Stimulated activated CD8-positive, alpha-beta memory T cell treated with anti-CD3 and anti-CD28 coated beads, Interleukin-4, amount 100 ng/mL, for 24 hours (primary cell): Measurements from ENCODE around the gene POGZ.
A peak's percentile ranks its signal among the peaks of the same experiment; 100 is the strongest.
"Not testable (repeated sequence)": the region's sequence is repeated elsewhere in the genome, so short reads cannot be mapped to it uniquely, and the experiment has no call there.

ENCODE experiments used
- DNase-seq: peaks from one replicate; pipeline ENCODE4 v3.0.0-alpha.2; 2020; ENCODE audit warnings: low read depth

The POGZ gene

DNA sequence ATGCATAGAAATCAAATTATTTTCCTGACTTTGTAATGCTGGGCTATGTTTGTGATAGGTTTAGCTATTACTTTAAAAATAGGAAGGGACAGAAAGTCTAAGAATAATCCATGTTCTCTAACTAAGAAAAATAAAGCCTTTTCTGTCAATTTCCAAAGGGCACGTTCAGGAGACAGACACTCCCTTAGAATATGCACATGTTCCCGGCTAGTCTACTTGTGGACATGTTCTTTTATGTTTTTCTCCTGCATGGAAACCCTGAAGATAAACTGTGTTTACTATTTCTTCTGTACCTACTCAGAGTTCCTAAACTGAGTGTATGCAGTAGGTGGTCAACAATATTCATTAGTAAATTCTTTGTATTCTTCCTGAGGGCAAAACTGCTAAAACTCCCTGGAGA, 47.4 kb downstream of the POGZ start:
- no peak for DNase-seq

DNA sequence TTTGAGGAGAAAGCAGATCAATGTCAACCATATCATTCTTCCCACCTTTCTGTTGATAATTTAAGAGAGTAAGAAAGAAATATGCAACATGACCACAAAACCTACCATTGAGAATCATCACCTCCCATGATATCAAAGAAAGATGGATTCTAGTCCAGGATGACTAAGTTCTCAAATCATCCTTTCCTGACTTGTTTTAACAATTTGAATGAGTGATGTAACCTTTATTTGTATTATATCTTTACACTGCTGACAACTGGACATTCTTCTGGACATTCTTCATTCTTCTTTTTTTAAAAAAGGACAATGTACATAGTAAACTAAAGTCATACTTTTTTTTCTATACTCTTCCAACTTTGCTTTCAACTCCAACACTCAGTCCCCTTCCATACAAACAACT, 50.4 kb downstream of the POGZ start:
- no peak for DNase-seq

DNA sequence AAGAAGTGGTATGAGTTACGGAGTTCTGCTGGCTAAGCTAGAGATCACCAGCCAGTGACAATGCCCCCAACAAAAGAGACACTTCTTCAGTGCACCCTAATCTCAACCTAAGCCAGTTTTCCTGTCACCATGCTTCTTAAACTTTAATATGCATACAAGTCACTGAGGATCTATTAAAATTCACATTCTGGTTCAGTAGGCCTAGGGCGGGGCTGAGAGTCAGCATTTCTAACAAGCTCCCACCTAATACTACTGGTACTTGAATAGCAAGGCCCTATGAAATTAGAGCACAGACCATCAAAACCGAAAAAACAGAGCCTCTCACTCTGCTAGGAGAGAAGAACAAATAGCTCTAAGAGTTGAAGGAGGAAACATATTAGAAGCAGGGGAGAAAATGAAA, 52.0 kb downstream of the POGZ start:
- no peak for DNase-seq

DNA sequence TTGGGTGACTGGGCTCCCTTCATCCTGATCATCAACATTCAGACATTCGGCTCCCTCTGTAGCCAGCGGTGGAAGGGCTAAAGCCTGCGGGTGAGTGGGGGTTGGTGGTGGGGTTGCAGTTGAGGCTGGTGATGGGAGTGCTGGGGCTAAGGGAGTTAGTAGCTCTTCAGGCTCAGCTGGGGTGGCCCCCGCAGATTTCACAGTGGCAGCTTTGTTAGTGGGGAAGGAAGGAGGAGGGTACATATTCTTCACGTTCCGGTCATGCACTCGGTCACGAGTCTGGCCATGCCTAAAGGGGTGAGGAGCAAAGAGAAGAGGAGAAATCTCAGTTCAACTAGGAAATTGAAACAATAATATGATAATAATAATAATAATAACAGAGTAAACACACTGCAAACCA, 53.1 kb downstream of the POGZ start:
- DNase-seq = no peak

DNA sequence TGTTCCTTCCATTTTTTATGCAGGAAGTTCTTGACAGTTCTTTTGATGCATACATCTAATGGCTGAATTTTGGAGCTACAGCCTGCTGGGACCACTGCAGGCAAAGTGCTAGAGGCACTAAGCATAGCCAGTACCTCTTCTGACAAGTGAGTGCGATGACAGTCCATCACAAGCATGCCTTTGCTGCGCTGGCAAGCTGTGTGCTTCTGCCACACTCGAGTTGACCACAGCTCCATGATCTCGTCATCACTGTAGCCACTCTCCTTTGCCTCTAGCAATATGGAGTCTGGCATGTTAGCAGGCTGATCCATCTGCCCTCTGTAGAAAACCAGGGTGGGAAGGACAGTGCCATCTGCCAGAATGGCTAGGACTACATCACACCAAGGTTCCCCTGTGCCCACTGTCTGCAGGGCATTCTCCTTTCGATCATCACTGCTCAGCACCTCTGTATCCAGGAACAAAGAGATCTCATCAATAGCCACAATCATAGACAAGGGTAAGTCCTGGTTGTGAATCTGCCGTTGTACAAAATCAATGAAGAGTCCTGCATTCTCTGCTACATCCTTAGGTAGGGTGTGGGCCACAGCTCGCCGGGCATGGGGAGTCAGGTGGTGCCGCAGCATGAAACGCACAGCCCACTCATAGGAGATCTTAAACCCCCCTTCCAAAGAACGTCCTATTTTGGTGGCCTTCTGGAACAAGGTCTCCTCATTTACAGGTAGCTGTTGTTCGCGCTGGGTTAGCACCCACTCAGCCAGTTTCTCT, 53.9 kb downstream of the POGZ start:
- DNase-seq = no peak

DNA sequence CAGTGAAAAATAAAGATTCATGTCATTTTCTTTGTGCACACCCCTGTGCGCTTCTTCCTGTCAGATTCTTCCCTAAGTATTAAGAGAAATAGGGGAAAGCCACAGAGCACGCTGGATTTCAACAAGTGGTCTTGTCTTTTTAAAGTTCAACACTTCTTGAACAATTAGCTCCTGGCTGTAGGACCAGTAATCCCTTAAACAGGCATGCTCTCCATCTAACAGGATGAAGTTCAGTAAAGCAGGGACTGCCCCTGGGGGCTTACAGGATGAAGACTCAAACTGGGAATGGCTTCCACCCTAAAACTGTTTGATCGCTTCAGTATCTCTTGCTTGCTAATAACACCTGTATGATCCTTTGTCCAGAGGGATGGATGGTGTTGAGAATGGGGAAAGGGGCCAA, 55.7 kb downstream of the POGZ start:
- DNase-seq = no peak

DNA sequence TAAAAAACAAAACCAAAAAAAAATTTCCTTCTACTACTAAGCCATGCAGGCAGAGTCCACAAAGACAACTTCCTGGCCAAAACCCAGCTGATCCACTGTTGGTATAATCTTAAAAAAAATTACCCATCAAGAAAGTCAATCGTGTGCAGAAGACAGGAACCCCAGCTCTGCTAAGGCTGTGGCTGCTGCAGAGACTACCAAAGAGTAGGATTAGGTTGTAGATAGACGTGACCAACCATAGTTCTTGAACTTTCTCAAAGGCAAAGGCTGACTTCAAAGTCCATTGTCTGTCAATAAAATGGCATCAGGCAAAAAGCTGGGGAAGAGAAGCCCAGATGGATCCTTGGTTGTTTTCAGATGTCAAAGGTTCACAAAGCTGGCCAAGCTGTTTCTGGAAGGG, 56.5 kb downstream of the POGZ start:
- DNase-seq = no peak

DNA sequence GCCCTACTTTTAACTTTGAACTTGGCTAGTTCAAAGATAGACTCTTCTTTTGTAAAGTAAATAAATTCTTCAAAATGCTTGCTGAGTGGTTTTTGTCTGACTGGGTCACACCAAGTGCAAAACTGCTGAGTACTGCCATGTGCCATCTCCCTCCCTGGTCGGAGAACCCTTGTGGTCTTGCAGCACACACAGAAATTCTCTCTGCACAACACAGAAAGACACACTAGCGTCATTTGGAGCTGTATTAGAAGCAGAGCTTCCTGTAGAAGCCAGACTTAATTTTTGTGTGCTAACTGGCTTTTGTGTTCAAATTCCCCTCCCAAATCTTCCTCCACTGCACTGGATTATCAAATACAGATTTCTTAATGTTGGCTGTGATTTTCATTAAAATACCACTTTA, 57.4 kb downstream of the POGZ start:
- no peak for DNase-seq

DNA sequence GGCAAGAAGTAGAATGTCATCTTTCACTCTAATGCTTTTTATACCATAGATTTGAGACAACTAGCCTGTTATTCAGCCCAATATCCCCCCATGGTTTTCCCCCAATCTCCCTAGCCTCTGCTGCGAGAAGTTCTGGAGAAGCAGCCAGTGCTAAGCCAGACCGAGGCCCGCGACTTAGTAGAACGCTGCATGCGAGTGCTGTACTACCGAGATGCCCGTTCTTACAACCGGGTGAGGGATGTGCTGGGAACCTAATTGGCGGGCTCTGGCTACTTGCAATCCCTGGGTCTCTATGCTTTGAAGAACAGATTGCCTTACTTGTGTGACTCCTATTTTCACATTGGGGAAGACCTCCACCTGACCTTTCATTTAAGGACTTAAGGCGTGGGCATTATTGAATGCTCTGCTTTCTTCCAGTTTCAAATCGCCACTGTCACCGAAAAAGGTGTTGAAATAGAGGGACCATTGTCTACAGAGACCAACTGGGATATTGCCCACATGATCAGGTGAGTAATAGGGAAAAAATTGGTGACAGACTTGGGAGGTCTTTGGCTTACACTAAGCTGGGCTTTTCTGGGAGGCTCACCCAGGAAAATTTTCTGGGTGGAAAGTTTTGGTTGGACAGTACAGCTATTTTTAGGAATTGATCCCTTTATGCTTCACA, 58.0 kb downstream of the POGZ start:
- DNase-seq = no peak

DNA sequence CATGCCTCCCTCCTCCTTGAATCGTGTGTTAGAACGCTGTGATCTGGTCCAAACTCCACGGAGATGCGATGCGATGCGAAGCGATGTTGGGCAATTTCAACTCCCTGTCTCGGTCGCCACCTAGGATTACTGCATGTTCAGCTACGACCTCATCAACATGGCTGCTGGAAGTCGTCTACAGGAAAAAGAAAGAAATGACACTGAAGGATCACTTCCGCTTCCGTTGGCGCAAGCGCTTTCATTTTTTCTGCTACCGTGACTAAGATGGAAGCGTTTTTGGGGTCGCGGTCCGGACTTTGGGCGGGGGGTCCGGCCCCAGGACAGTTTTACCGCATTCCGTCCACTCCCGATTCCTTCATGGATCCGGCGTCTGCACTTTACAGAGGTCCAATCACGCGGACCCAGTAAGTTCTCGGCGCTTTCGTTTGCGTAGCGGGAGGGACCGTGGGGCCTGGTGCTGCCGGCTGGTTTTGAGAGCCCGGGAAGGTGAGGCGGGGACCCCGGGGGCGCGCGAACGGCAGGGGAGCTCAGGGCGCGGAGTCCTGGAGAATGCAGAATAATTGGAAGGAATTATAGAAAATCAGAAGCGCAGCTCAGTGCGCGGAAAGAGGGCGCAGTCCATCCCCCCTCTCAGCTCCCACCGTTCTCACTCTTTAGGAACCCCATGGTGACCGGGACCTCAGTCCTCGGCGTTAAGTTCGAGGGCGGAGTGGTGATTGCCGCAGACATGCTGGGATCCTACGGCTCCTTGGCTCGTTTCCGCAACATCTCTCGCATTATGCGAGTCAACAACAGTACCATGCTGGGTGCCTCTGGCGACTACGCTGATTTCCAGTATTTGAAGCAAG, 59.7 kb downstream of the POGZ start, which contains the start of gene PSMB4:
Gene PSMB4, plus strand, starts transcription at position 250 of the 848 bp plus-strand sequence. Its CDS starts 15 bp downstream, at position 265.
- DNase-seq = peak; percentile 58

DNA sequence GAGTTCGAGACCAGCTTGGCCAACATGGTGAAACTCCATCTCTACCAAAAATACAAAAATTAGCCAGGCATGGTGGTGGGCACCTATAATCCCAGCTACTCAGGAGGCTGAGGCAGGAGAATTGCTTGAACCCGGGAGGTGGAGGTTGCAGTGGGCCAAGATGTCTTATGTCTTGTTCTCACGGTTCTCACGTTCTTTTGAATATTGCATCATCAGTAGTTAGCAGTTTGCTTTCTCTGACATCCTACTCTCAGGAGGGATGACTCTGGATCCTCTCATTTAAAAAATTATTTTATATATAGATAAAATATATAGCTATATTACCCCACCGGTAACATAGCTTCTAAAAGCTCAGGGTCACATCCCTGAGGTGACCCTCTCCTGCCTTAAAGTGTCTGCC, 63.0 kb downstream of the POGZ start:
- DNase-seq = not testable (repeated sequence)

DNA sequence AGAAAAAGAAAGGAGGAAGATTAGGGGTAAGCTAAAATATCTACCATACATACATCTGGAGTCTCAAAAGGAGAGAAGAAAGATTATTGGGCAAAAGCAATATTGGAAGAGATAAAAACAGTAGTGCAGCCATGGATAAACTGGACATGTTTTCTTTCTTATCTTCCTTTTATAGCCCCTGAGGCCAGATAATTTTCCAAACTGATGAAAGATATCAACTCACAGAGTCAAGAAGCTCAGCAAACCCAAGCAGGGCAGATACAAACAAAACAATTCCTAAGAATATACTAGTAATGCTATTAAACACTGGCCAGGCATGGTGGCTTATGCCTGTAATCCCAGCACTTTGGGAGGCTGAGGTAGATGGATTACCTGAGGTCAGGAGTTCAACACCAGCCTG, 65.7 kb downstream of the POGZ start:
- no peak for DNase-seq

DNA sequence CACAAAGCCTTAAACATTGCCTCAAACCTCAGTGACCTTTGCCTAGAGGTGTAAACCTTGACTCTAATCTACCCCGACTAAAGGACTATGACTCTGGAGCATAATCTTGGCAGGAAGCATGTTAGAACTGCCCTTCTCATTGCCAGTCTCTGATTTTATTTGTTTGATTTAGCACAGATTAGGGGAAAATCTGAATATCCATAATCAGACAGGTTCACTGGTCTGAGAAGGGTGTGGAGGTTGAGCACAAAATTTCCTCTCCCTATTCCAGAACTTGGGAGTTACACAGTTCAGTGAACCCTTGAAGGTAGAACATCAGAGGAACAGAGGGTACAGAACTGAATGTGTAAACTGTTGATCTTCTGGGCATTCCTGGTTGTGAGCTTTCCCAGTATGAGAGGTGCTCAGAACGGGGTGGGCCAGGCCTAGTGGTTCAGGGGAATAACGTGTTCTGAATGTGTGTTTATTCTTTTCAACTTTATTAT, 68.2 kb downstream of the POGZ start:
- DNase-seq = no peak

DNA sequence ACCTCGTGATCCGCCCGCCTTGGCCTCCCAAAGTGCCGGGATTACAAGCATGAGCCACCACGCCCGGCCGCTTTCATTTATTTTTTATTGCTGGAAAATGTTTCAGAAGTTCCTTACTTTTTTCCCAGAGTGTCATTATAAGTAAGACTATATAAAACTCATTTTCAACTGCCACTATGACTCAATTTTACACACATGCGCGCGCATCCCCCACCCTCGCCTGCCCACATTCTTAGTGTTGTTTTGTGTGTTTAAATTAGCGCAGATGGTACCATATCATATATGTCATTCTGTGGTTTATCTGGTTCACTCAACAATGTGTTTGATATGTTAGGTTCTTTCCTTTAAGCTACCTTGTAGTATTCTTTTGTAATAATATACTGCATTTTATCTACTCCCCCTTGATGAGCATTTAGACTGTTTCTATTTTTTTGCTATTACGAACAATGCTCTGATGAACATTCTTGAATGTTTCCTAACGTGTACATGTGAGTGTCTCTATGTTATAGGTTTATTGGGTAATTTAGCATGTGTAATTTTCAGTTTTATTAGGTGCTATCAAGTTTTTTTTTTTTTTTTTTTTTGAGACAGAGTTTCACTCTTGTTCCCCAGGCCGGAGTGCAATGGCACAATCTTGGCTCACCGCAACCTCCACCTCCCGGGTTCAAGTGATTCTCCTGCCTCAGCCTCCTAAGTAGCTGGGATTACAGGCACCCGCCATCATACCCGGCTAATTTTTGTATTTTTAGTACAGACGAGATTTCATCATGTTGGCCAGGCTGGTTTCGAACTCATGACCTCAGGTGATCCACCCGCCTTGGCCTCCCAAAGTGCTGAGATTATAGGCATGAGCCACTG, 68.8 kb downstream of the POGZ start:
- DNase-seq = not testable (repeated sequence)

DNA sequence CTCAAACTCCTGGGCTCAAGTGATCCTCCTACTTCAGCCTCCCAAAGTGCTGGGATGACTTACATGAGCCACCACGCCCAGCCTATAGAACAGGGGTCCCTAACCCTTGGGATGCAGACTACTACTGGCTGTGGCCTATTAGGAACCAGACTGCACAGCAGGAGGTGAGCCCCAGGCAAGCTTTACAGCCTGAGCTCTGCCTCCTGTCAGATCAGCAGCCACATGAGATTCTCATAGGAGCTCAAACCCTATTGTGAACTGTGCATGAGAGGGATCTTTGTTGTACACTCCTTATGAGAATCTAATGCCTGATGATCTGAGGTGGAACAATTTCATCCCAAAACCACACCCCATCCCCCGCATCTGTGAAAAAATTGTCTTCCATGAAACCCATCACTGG, 73.3 kb downstream of the POGZ start:
- no peak for DNase-seq

DNA sequence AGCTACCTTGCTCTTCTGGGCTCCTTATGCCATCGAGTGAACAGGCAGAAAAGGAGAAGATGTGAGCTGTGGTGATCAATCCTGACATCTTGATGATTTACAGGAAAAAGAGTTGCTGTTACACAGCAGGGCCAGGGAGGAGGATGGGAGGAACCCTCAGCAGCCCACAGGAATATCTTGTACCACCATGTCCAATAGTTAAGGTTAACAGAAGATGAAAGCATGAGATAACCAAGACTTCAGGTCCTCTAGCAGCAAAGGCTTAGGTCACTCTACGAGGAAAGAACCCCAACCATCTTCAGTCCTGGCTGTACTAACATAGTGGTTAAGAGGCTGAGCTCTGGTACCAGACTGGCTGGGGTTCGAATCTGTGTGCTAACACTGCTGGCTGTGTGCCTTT, 74.7 kb downstream of the POGZ start:
- DNase-seq = no peak

DNA sequence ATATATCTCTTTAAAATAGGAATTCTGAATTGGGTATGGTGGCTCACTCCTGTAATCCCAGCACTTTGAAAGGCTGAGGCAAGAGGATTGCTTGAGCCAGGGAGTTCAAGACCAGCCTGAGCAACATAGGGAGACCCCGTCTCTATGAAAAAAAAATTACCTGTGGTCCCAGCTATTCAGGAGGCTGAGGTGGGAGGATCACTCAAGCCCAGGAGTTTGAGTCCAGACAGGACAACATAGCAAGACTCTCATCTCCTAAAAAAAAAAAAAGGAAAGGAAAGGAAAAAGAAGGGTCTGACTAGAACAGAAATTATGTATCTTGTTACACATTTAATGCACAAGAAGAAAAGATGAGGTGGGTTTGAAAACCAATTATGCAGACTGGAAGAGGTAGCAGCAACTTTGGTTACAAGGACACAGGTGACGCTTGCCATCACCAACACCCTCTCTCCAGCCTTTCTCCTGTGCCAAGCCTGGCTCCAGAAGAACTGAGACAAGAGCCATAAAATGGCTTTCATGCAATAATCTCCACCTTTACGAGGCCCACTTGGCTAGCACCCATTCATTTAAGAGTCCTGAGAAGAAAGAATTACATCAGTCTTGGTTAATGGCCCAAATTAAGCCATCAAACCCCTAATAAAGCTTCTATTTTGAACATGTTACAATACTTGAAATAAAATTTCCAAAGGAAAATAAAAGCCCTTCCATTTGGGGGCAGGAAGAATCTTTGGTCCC, 82.0 kb downstream of the POGZ start:
- no peak for DNase-seq

DNA sequence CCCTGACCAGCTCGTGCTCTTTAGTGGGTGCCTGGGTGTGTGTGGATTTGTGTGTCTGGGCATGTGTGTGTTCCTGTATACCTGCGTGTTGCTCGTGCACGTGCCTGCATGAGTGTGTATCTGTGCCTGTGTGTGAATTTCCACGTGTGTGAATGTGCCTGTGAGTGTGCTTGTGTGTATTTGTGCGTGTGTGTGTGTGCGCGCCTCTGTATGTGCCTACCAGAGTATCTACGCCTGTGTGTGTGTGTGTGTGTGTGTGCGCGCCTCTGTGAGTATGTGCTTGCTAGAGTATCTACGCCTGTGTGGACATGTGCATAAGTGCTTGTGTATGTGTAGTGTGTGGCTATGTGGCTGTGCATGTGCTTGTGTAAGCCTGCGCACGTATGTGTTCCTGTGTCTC, 86.1 kb downstream of the POGZ start:
- DNase-seq = no peak

DNA sequence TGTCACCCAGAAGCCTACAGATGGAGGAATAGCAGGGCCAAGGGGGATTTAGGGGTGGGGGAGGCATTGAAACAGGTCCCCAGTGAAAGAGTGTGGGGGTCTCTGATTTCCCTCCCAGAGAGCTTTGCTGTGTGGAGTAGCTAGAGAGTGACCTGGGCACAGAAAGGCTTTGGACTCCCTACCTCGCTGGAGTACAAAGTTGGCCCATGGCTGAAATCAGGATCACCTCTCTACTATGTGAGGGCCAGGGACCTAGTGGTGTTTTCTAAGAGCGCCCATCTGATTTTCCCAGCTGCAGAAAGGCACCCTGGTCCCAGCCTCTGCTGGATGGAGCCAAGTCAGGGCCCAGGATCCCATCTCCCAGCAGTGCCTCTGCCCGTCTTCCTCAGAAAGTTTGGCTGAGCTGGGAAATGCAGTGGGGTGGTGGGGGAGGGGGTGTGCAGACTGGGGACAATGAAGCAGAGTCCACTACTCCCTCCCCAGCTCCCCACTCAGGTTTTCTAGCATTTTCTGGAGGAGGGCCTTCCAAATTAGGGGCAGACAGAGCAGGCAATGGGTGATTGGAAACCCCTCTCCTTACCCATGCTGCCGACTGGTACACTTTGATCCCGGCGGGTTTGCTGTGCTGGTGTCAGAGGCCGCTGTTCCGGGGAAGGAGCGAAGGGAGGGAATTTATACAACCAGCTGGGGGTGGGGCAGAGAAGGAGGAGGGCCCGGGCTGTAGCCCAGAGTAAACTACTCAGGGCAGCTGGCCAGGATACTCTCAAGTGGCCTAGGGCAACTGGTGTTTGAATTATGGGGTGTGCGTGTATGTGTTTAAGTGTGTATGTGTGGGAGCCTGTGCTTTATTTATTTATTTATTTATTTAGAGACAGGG, 87.0 kb downstream of the POGZ start, which contains the start of gene SELENBP1:
Gene SELENBP1, minus strand, starts transcription at position 648 of the 877 bp plus-strand sequence. Its CDS starts 64 bp downstream, at position 584.
- no peak for DNase-seq
